Measurements from ENCODE around the gene APOBEC3B. TPM values are rescaled to one million over a fixed set of nuclear protein-coding genes. Genes with fewer than 3 reads are reported as not detected.
A peak's percentile ranks its signal among the peaks of the same experiment; 100 is the strongest.
"Not testable (repeated sequence)": the region's sequence is repeated elsewhere in the genome, so short reads cannot be mapped to it uniquely, and the experiment has no call there.

The APOBEC3B gene
- total and polyA plus RNA-seq, 2 of the 8 experiments (the other 6 are each of a cell fraction or from before 2014, with no cell fraction given): 14.2 to 74.9 TPM

DNA sequence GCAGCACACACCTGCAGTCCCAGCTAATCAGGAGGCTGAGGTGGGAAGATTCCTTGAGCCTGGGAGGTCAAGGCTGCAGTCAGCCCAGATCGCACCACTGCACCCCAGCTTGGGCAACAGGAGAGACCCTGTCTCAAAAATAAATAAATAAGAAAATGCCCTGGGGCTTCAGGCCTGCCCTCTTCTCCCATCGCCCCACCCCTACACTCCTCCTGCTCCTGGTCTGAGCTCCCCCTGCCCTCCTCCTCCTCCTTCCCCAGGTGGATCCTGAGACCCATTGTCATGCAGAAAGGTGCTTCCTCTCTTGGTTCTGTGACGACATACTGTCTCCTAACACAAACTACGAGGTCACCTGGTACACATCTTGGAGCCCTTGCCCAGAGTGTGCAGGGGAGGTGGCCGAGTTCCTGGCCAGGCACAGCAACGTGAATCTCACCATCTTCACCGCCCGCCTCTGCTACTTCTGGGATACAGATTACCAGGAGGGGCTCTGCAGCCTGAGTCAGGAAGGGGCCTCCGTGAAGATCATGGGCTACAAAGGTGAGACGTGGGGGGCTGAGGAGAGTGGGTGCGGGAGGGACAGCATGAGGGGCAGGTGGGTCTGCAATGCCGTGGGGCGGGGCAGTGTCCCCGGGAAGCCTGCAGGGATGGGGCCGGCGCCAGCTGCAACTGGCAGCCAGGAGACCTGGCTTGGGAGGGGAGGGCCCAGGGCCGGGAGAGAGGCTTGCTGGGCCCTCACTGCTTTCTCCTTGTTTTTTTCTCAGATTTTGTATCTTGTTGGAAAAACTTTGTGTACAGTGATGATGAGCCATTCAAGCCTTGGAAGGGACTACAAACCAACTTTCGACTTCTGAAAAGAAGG lies 49.5 kb downstream of the APOBEC3B start:
- peaks cover 5 to 21% (median 11%) of the 10 kb centered on the region in 4 experiments for H3K4me1 ChIP-seq (replicated peaks in 1 of 4; ENCODE audit: control insufficient read depth in 3 of 4, insufficient read depth in 4 of 4, low read length in 3 of 4)
- H2AK5ac ChIP-seq (ENCODE audit: low read depth, low read length): peak overlapping the region; percentile 75; the same call in 1 of the 2 replicates
- POLR2A ChIA-PET (ENCODE audit: partially characterized antibody): interaction anchor here (1.1 to 2.3 kb wide), 4 partner anchors 14 to 93 kb away, joined by 3 to 6 read pairs (median 3); no protein-coding TSS in a partner anchor
- H3K4me2 ChIP-seq (ENCODE audit: insufficient read depth in 1 of 2, low read depth in 2 of 2, low read length in 2 of 2): peak overlapping the region; percentile 46 to 55
- 40% methylated on average over 10 of the region's 18 CpGs; no CpG with 5 or more reads in 1 of the 2 experiments for WGBS, 2 experiments (ENCODE audit: extremely low coverage in 1 of 2, insufficient coverage in 1 of 2, insufficient read length in 1 of 2, insufficient replicate concordance in 2 of 2, low coverage in 1 of 2, low lambda C conversion rate in 2 of 2, missing lambda C conversion rate in 1 of 2)
- H2BK20ac ChIP-seq (ENCODE audit: low read length): peak overlapping the region; percentile 21; the same call in 1 of the 2 replicates
- H3K27me3 ChIP-seq (replicated peaks in 1 of 4; ENCODE audit: control insufficient read depth in 3 of 4, extremely low read depth in 1 of 4, insufficient read depth in 3 of 4, low read length in 3 of 4); H3K79me1 ChIP-seq (ENCODE audit: low read depth, low read length); H4K5ac ChIP-seq (ENCODE audit: insufficient read length, low read depth, low read length); H3K79me2 ChIP-seq (ENCODE audit: control insufficient read depth in 1 of 2, insufficient read depth in 2 of 2, low read length in 2 of 2); H2BK15ac ChIP-seq (ENCODE audit: low read length); H3K23ac ChIP-seq (ENCODE audit: insufficient read length); H2AFZ ChIP-seq (ENCODE audit: low read length); H3K4ac ChIP-seq (replicated peaks; ENCODE audit: insufficient read length, low read depth, low read length); DNase-seq (ENCODE audit: low read depth in 1 of 2, low spot score in 2 of 2); H2BK120ac ChIP-seq (replicated peaks; ENCODE audit: low read depth, low read length); H3K23me2 ChIP-seq (ENCODE audit: low read depth, low read length); H3K36me3 ChIP-seq (ENCODE audit: control insufficient read depth in 2 of 4, insufficient read depth in 4 of 4, low read length in 3 of 4); H3K14ac ChIP-seq (ENCODE audit: insufficient read length); H3K9me3 ChIP-seq (ENCODE audit: insufficient read depth in 2 of 2, low read depth in 1 of 2, low read length in 1 of 2); H3K56ac ChIP-seq (replicated peaks; ENCODE audit: insufficient read length, low read depth, low read length); H4K20me1 ChIP-seq (replicated peaks in 1 of 2; ENCODE audit: control insufficient read depth in 1 of 2, insufficient read depth in 2 of 2, low read length in 2 of 2): not testable (repeated sequence)
- H3K4me3 ChIP-seq (ENCODE audit: extremely low read depth in 1 of 4, insufficient read depth in 2 of 4, low read depth in 3 of 4, low read length in 4 of 4): peak overlapping the region in 3 of 4 experiments; percentile 3 to 47 (median 4); a peak in 5 of 8 replicates
- H4K91ac ChIP-seq (replicated peaks; ENCODE audit: insufficient read length, low read length): peak overlapping the region; percentile 85
- FAIRE-seq: peak; percentile 94
- H3K18ac ChIP-seq (ENCODE audit: extremely low read depth, low read length): peak overlapping the region; percentile 71
- H3K9ac ChIP-seq (replicated peaks in 1 of 4; ENCODE audit: extremely low read depth in 1 of 4, low read depth in 3 of 4, low read length in 3 of 4): peak overlapping the region in 1 of 4 experiments; percentile 19; a peak in 2 of 7 replicates
- CTCF ChIA-PET (ENCODE audit: partially characterized antibody): interaction anchor here (0.6 to 1.2 kb wide), 4 partner anchors 28 to 162 kb away, joined by 3 to 5 read pairs (median 4); no protein-coding TSS in a partner anchor
- H2BK12ac ChIP-seq (ENCODE audit: low read depth, low read length): peak overlapping the region; percentile 11; the same call in 1 of the 2 replicates
- H4K8ac ChIP-seq (ENCODE audit: extremely low read depth, insufficient read depth, low read length): peak overlapping the region; percentile 75
- H2BK5ac ChIP-seq (ENCODE audit: low read depth, low read length): peak overlapping the region; percentile 85; the same call in 1 of the 2 replicates
- H3K27ac ChIP-seq (ENCODE audit: low read depth, low read length): peak overlapping the region; percentile 65; the same call in 1 of the 2 replicates
